Right lobe of liver (tissue), 6 donors: ENCODE results near the gene CADPS. TPM values are rescaled to one million over a fixed set of nuclear protein-coding genes. Genes with fewer than 3 reads are reported as not detected.
A peak's percentile ranks its signal among the peaks of the same experiment; 100 is the strongest.

Experiments
- ATAC-seq, 4 donors: fragments of 200-7000 bp; cut with Tn5 transposase; one replicate each; pipeline ENCODE4 v1.9.1; 2020; ENCODE audit warnings: mild to moderate bottlenecking in 4 of 4, moderate library complexity in 4 of 4
- DNase-seq, 3 donors: peaks; one replicate each; pipeline ENCODE4 v3.0.0-alpha.2; 2020
- H3K27ac ChIP-seq, 3 donors: fragments of 200-600 bp; one replicate each; pipeline ENCODE4 v1.8.0; 2022
- H3K27me3 ChIP-seq, 2 donors: fragments of 200-600 bp; one replicate each; pipeline ENCODE4 v1.8.0; 2022
- H3K36me3 ChIP-seq, 4 donors: fragments of 200-600 bp; sonication (generic) in 1 of 4; one replicate each; pipeline versions ENCODE4 v1.5.1 to v1.8.0; 2017 to 2022; ENCODE audit warnings: control low read depth in 1 of 4
- H3K4me1 ChIP-seq, 4 donors: fragments of 200-600 bp; sonication (generic) in 1 of 4; one replicate each; pipeline versions ENCODE4 v1.5.1 to v1.8.0; 2017 to 2022; ENCODE audit warnings: control low read depth in 1 of 4
- H3K4me3 ChIP-seq, 3 donors: fragments of 200-600 bp; one replicate each; pipeline ENCODE4 v1.8.0; 2022
- H3K9me3 ChIP-seq, 4 donors: fragments of 200-600 bp; sonication (generic) in 1 of 4; one replicate each; pipeline versions ENCODE4 v1.5.1 to v1.8.0; 2017 to 2022; ENCODE audit warnings: control low read depth in 1 of 4
- POLR2A ChIP-seq: fragments of 450-650 bp; IDR thresholded peaks from one replicate; pipeline ENCODE4 v1.6.1; 2017; ENCODE audit warnings: antibody characterized with exemption, mild to moderate bottlenecking
- WGBS: methylation state at CpG from one replicate; pipeline ENCODE4 v1.1.6; 2018; ENCODE audit warnings: low coverage, low lambda C conversion rate; ENCODE audit not compliant: insufficient coverage; ENCODE audit errors: missing lambda C conversion rate; 5-methylcytosine and 5-hydroxymethylcytosine counted together
- intact Hi-C, 2 donors: fragments of 100-400 bp; cut with DNase I; formaldehyde crosslinking; loops; one replicate each; pipeline versions ENCODE4 v1.11.2 to v1.14.1; 2022
- total RNA-seq, 6 experiments: library from RNA; depleted of rRNA in 2 of 6; stranded (reverse); fragments of >200 nt in 2 of 6; fragmentation: NEBNext Ultra II Directional in 3 of 6; extraction: Animal tissue kit (Norgen Biotek cat#: 25700) in 3 of 6; gene quantifications; one replicate each; pipeline versions ENCODE4 v1.1.0 to v1.2.4, GENCODE V29; 2016 to 2023
- TF ChIP-seq, protein P1 (sequence below), 4 donors: fragments of 200-600 bp in 3 of 4; fragments of 450-650 bp in 1 of 4; IDR thresholded peaks; one replicate each; pipeline versions ENCODE4 v1.5.1 to v1.8.0; 2016 to 2022; ENCODE audit warnings: antibody characterized with exemption in 4 of 4, mild to moderate bottlenecking in 2 of 4
- donor health status: DM: no; HTN: yes; CAD: no.
- donor health status: DM: no; HTN: no; CAD: no.
- donor health status: DM: no; HTN: no; CAD: no.
- donor health status: DM: no; HTN: yes; CAD: no.
- donor health status: DM: no; HTN: yes; CAD: no.

Gene CADPS
- total RNA-seq, 6 experiments from 2014 or later, result 0.06 to 0.98 TPM; not detected in 4

DNA sequence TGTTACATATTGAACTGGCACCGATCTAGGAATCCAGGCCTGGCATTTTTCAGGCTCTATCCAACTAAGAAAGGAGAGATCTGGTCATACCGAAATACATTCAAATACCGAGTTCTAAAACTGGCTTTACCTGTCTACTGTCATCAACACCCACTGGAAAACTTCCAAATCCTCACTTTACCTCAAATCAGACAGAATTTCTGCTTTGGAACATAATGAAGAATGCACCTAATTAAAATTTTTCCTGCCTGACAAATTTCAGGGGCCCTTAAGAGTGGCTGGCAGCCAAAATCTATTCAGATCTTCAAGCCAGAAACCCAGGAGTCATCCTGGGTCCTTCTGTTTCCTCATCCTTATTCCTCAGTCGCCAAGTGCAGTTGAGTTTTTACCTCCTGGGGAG is 303.3 kb downstream of the CADPS start:
- no peaks in the 10 kb centered on the region for H3K4me1 ChIP-seq
- TF ChIP-seq, protein P1, sequence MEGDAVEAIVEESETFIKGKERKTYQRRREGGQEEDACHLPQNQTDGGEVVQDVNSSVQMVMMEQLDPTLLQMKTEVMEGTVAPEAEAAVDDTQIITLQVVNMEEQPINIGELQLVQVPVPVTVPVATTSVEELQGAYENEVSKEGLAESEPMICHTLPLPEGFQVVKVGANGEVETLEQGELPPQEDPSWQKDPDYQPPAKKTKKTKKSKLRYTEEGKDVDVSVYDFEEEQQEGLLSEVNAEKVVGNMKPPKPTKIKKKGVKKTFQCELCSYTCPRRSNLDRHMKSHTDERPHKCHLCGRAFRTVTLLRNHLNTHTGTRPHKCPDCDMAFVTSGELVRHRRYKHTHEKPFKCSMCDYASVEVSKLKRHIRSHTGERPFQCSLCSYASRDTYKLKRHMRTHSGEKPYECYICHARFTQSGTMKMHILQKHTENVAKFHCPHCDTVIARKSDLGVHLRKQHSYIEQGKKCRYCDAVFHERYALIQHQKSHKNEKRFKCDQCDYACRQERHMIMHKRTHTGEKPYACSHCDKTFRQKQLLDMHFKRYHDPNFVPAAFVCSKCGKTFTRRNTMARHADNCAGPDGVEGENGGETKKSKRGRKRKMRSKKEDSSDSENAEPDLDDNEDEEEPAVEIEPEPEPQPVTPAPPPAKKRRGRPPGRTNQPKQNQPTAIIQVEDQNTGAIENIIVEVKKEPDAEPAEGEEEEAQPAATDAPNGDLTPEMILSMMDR (IDR thresholded peaks at IDR 0.05), result no peak
- no peak for TF ChIP-seq POLR2A
- H3K36me3 ChIP-seq, result no peaks in the 10 kb centered on the region
- ATAC-seq (no peak), DNase-seq (no peak)
- intact Hi-C loops, result no loop called here
- no peaks in the 10 kb centered on the region for H3K27me3 ChIP-seq
- no peaks in the 10 kb centered on the region for H3K9me3 ChIP-seq
- no peak overlapping the region for H3K27ac ChIP-seq
- no peak overlapping the region for H3K4me3 ChIP-seq
- WGBS, result 63% methylated on average over 4 of the region's 4 CpGs

DNA sequence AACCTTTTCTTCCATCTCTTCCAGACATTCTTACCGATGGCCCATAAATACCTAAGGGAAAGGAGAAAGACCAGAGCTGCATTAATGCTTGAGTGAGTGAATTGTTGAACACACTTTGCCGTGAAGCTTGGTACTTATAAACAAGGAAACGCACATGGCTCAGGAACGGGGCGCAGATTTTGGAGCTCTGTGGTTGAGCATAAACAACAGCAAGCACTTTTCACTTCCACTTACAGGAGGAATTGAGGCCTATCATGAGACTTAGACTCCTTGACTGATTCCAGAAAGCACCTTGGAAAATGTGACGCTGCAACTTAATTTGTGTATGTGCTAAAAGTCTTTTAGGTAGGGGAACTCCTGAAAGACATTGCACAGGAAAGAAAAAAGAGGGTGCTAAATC is 304.3 kb downstream of the CADPS start:
- H3K9me3 ChIP-seq, result no peaks in the 10 kb centered on the region
- H3K4me3 ChIP-seq, result no peak overlapping the region
- H3K27ac ChIP-seq, result no peak overlapping the region
- no peaks in the 10 kb centered on the region for H3K27me3 ChIP-seq
- ATAC-seq (no peak), DNase-seq (no peak)
- 74% methylated on average over 6 of the region's 6 CpGs for WGBS
- intact Hi-C loops, result no loop called here
- H3K4me1 ChIP-seq, result no peaks in the 10 kb centered on the region
- H3K36me3 ChIP-seq, result no peaks in the 10 kb centered on the region
- TF ChIP-seq POLR2A, result no peak
- TF ChIP-seq, protein P1 (IDR thresholded peaks at IDR 0.05), result no peak

DNA sequence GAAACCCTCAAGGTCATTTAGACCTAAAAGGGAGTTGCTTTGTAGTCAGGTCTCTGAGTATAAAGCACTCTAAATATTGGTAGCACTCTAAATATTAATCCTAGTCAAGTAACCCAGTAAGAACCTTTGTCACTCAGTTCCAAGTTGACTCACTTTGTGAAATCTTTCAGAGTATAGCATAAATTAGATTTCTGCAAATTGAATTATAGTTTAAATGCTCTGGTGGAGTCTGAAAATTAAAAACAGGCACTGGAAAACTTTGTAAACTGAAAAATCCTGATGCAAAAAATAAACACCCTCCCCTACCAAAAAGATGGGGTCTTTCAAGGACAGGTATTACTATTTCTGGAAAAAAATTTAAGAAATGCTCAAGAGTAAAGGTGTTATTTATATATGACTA is 305.6 kb downstream of the CADPS start:
- TF ChIP-seq, protein P1 (IDR thresholded peaks at IDR 0.05), result no peak
- TF ChIP-seq POLR2A, result no peak
- ATAC-seq, result no peak
- H3K4me1 ChIP-seq, result no peaks in the 10 kb centered on the region
- H3K27me3 ChIP-seq, result no peaks in the 10 kb centered on the region
- no peaks in the 10 kb centered on the region for H3K36me3 ChIP-seq
- intact Hi-C loops, result no loop called here
- H3K4me3 ChIP-seq, result no peak overlapping the region
- no peak for DNase-seq
- H3K9me3 ChIP-seq, result no peaks in the 10 kb centered on the region
- no peak overlapping the region for H3K27ac ChIP-seq

DNA sequence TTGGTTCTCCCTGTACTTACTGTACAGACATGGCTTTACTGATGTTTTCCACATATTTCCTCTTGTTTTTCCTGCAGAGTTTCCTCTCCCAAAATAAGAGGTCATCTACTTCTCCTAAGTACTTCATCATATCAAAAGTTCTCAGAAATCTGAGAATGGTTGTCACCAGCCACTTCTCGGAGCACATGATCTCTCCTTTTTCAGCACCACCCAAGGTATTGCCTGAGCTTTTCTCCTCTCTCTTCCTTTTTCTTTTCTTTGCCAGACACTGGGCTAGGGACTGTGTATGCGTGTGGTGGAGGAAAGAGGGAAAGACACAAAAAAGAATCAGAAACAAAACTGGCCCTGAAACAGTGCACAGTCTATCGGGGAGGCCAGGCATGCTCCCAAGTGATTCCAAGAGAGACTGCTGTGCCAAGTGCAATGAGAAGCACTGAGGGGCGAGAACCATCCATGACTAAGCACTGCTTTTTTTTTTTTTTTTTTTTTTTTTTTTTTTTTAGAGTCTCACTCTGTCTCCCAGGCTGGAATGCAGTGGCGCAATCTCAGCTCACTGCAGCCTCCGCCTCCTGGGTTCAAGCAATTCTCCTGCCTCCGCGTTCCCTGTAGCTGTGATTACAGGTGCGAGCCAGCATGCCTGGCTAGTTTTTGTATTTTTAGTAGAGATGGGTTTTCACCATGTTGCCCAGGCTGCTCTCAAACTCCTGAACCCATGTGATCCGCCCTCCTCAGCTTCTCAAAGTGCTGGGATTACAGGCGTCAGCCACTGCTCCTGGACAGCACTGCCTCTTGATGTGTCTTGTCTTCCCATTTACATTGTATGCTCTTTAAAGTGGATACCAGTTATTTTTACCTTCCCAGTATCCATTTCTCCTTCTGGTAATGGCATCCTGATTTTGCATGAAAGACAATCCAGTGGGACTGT is 307.9 kb downstream of the CADPS start:
- intact Hi-C loops, result no loop called here
- 41% methylated on average over 7 of the region's 11 CpGs for WGBS
- TF ChIP-seq POLR2A, result no peak
- TF ChIP-seq, protein P1 (IDR thresholded peaks at IDR 0.05), result no peak

More for the DNA sequence above, 307.9 kb downstream of the CADPS start:
- peak in 1 of 4 donors; percentile 23 for ATAC-seq
- H3K27ac ChIP-seq, result no peak overlapping the region
- no peaks in the 10 kb centered on the region for H3K36me3 ChIP-seq
- no peak overlapping the region for H3K4me3 ChIP-seq
- H3K9me3 ChIP-seq, result no peaks in the 10 kb centered on the region
- H3K4me1 ChIP-seq, result no peaks in the 10 kb centered on the region
- no peaks in the 10 kb centered on the region for H3K27me3 ChIP-seq
- no peak for DNase-seq
